Measurements from ENCODE around the gene SERAC1.

SERAC1 gene

GRCh38 chr6:158078320-158078719, 89.7 kb downstream of the SERAC1 start:
- DNase-seq (ENCODE audit: low read depth in 3 of 3): no peak

DNA sequence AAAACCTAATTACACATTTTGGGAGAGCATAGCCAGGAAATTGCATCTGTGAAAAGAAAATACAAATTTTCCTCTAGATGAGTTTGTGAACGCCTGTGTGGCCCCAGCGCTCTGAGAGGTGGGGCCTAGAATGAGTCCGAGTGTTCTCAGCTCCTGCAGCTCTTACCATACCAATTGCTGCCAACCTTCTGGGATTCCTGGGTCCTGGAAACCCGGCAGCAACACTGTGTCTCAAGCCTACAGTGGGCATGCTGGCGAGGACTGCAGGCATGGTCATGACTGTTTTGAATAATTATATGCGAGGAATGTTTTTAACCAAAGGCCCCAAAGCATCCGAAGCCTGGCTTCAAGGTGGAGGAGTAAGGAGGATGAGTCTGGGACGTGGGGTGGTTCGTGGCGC, 90.4 kb downstream of the SERAC1 start:
- DNase-seq (ENCODE audit: low read depth in 3 of 3): no peak

DNA sequence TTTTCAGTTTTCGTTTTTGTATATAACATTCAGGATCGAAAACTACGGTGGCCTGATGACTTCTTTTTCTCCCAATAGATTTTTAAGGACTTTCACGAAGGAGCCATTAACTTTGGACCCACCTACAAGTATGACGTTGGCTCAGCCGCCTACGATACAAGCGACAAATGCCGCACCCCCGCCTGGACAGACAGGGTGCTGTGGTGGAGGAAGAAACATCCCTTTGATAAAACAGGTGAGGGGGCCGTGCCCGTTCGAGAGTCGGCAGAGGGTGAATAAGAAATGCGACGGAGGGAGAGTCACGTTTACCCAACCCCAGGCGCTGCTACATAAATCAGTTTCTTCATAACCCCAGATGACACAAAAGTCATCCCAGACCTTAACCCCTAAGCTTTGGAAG, 91.5 kb downstream of the SERAC1 start:
- DNase-seq (ENCODE audit: low read depth in 3 of 3): no peak

- no peak for DNase-seq (ENCODE audit: low read depth in 3 of 3)
Measured at GRCh38 chr6:158073776-158074175, 94.3 kb downstream of the SERAC1 start.

GRCh38 chr6:158072083-158072721, 95.9 kb downstream of the SERAC1 start:
- peak; percentile 44 to 63 (median 45) for DNase-seq (ENCODE audit: low read depth in 3 of 3)

DNA sequence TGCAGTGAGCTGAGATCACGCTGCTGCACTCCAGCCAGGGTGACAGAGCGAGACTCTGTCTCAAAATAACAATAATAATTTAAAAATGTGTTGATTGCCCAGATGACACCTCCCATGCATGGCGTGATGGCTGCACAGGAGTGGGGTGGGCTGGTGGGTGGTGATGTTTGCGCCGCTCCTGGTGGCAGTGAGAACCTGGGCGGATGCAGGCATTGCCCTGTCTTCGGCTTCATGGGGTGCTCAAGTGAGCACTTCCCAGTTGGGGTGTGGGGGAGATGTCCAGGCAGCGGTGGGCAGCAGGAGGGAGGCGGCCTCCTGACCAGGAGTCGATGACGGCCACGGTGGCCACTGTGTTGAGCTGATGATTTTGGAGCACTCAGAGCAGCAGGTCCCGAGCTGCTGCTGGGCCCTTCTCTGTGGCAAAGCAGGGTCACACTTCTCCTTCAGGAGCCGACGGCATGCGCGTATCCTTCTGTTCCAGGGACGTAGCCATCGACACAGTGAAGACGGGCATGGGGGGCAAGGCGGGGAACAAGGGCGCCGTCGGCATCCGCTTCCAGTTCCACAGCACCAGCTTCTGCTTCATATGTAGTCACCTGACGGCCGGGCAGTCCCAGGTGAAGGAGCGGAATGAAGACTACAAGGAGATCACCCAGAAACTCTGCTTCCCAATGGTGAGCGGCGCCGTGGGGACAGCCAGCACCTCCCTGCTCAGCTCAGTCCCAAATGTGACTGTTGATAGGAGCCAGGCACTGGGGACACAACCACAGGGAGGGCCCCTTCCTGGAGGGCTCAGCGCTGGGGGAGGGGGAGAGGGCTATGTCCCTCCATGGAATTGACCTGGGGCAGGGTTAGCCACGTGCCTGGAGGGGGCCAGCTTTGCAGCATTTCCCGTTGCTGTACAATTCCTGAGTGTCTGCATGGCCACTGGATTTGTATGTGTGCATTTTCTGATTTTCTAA, 96.7 kb downstream of the SERAC1 start:
- no peak for DNase-seq (ENCODE audit: low read depth in 3 of 3)

DNA sequence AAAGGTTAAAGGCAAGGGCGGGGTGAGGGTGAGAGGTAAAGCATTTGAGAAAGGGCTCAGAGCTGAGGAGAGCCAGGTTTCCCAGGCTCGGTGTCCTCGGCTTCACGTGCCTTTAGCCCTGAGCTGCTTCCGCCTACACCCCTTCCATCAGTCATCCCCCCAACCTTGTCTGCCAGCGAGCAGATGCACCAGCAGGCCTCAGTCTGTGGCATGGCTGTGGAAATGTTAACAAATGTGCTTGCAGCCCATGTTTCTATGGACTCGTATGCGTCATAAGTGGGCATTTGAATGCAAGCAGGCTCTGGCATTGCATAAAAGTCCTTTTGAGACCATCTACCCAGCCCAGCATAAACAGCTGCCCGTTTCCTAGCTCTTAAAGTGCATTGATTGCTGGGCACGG, 97.5 kb downstream of the SERAC1 start:
- DNase-seq (ENCODE audit: low read depth in 3 of 3): no peak

GRCh38 chr6:158069800-158070195, 98.3 kb downstream of the SERAC1 start:
- DNase-seq (ENCODE audit: low read depth in 3 of 3): no peak

- DNase-seq (ENCODE audit: low read depth in 3 of 3): no peak
Measured at GRCh38 chr6:158068893-158069799, 98.9 kb downstream of the SERAC1 start.

- DNase-seq (ENCODE audit: low read depth in 3 of 3): no peak
Measured at GRCh38 chr6:158068156-158068892, 99.7 kb downstream of the SERAC1 start.

DNA sequence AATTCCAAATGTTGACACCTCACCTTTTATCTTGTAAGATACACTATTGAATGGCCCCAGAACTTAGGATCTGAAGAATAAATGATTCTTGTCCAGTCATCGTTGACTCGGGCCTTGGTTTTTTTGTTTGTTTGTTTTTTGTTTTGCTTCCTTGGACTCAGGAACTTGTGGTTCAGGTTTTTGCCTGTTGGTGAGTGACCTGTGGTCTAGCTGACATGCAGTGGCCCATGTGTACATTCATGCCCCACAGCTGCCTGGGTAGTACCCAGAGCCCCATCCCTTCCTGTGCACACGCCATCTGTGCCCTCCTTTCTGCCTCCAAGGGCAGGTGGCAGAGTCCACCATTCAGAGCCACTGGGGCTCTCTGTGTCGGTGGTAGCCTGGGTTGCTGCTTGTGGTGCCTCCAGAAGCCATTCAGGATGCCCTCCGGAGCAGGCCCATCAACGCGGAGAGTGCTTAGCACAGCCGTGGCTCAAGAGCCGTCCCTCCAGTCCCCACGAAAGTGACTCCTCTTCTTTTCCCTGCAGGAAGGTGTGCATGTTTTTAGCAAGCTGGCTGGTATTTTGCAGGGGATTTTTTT, 100.5 kb downstream of the SERAC1 start:
- DNase-seq (ENCODE audit: low read depth in 3 of 3): no peak

- no peak for DNase-seq (ENCODE audit: low read depth in 3 of 3)
Measured at GRCh38 chr6:158066136-158066781, 101.8 kb downstream of the SERAC1 start.

GRCh38 chr6:158064725-158065251, 103.3 kb downstream of the SERAC1 start:
- DNase-seq (ENCODE audit: low read depth in 3 of 3): no peak

- no peak for DNase-seq (ENCODE audit: low read depth in 3 of 3)
Measured at GRCh38 chr6:158063736-158064135, 104.3 kb downstream of the SERAC1 start.

- DNase-seq (ENCODE audit: low read depth in 3 of 3): no peak
Measured at GRCh38 chr6:158061709-158062461, 106.2 kb downstream of the SERAC1 start.

- no peak for DNase-seq (ENCODE audit: low read depth in 3 of 3)
Measured at GRCh38 chr6:158061361-158061708, 106.7 kb downstream of the SERAC1 start.

GRCh38 chr6:158060455-158061360, 107.4 kb downstream of the SERAC1 start:
- no peak for DNase-seq (ENCODE audit: low read depth in 3 of 3)

Measured in stimulated activated CD4-positive, alpha-beta T cell treated with anti-CD3 and anti-CD28 coated beads, TNF-alpha, amount 100 ng/mL, for 48 hours (primary cell).